Kidney tubule cell (primary cell): ENCODE results near the gene GMDS.
"Not testable (repeated sequence)": the region's sequence is repeated elsewhere in the genome, so short reads cannot be mapped to it uniquely, and the experiment has no call there.

Source experiments
- DNase-seq: peaks from one replicate; pipeline ENCODE4 v3.0.0-alpha.2; 2018; ENCODE audit warnings: low spot score

The GMDS gene

GRCh38 chr6:1686117-1687098 is 559.0 kb downstream of the GMDS start:
- peak; percentile 75 for DNase-seq

GRCh38 chr6:1679688-1680068 is 565.7 kb downstream of the GMDS start:
- no peak for DNase-seq

GRCh38 chr6:1679031-1679687 is 566.2 kb downstream of the GMDS start:
- no peak for DNase-seq

DNA sequence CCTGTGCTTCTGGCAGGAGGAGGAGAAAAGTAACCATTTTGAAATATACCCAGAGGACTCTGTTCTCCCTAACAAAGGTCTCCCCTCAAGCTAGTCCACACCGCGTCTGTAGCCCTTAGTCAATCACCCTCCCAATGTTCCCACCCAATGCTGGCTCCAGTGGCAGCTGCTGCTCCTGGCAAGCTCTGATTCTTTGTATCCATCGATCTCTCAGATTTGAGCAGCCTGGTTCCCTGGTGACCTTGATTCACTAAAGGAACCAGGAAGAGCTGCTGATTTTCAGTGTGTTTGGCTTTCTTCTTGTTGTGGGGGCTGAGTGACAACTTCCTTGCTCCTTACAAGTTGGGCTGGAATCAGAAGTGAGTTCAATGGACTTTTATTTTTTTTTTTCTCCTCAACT is 567.2 kb downstream of the GMDS start:
- DNase-seq = no peak

DNA sequence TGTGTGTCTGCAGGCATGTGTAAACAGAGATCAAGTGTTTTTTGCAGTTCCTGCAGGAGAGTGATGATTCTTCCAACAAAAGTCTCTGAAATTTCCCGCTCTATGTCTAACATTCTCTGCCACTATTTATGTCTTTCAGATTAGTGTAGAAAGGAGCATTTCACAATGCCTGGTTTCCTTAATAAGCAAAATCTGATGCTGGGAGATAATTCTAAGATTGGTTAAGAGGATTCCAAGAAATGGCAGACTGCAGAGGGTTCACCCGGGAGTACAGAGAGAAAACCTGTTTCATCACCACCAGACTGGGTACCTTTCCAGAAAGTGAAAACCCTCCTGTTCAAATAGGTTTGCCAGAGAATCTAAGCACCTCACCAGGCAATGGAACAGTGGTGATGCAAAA is 573.0 kb downstream of the GMDS start:
- DNase-seq = no peak

GRCh38 chr6:1670711-1671462 is 574.5 kb downstream of the GMDS start:
- peak; percentile 35 for DNase-seq

- no peak for DNase-seq
Measured at GRCh38 chr6:1669996-1670395, 575.4 kb downstream of the GMDS start.

- DNase-seq = not testable (repeated sequence)
Measured at GRCh38 chr6:1668456-1668855, 576.9 kb downstream of the GMDS start.

DNA sequence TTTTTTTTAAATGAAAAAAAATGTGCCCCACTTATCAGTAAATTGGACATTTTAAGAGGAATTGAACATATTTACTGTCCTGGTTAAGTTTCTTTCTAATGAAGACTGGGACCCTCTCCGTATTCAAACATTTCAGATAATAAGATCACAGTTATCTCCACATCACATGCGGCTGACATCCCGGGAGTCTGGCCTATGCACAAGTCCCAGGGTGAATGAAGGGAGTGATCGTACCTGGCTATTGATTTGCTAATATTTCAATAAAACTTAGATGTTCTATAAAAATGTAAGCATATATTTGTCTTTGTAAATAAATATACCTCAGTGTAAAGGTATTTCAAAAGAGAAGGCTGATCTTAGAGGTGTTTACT is 577.6 kb downstream of the GMDS start:
- DNase-seq = no peak

GRCh38 chr6:1667012-1667804 is 578.2 kb downstream of the GMDS start:
- no peak for DNase-seq

DNA sequence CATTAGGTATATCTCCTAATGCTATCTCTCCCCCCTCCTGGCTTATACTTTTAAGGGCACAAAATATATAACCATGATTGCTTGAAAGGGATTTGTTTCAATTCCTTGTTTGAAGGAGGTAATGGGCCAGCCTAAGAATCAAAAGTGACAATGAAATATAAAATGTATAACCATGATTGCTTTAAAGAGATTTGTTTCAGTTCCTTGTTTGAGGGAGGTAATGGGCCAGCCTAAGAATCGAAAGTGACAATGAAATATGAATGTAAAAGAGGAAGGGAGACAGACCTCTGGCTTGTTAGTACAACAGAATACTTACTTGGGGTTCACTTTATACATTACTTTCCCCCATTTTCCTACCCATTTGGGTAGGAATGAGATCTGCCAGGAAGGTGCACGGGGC is 580.2 kb downstream of the GMDS start:
- no peak for DNase-seq

DNA sequence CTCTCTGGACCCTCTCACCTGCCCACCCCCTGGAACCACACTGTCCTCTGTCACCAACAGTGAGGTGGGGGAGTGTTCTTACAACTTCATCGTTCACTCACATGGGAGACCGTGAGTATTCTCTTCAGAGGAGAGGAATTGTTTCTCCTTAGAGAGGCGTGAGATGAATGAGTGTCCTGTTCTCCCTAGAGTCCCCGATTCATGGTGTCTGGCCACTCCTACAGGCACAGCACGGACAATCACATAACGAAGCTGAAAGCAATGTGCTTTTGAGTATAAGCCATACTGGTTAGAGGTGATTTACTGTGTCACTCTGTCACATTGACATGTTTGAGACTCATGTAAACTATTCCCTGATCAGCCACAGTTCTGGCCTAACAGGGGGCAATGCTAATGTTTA is 581.1 kb downstream of the GMDS start:
- DNase-seq = no peak

DNA sequence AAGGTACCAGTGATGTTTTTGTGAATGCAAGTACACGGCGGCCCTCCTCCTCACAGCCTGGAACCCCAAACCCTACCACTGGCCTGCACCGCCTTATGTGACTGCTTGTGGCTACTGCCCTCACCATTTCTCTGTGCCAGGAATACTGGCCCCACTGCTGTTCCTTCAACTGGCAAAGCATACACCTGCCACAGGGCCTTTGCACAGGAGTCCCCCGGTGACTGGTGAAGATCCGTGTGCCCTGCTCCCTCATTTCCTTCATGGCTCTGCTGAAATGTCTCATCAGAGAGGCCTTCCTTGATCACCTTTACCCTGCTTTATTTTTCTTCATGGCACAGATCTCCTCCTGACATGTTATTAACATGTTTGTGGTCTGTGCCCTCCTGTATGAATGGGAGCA is 581.9 kb downstream of the GMDS start:
- no peak for DNase-seq

DNA sequence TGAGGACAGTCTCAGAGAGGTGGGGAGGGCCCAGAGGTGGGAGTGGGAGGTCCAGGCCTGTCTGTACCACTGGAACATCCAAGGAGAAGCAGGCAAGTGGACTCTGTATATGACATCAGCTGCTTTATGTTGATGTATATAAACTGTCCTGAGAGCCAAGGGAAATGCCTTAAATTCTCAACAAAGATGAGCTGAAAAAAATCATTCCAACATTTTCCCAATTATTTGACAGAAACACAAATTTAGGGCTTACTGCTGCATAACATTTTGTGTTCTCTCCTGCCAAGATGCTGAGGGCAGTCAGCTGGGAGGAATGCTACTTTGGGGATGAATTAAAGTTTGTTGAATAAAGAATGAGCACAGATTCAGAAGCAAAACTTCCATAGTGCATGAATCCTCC is 582.9 kb downstream of the GMDS start:
- no peak for DNase-seq

DNA sequence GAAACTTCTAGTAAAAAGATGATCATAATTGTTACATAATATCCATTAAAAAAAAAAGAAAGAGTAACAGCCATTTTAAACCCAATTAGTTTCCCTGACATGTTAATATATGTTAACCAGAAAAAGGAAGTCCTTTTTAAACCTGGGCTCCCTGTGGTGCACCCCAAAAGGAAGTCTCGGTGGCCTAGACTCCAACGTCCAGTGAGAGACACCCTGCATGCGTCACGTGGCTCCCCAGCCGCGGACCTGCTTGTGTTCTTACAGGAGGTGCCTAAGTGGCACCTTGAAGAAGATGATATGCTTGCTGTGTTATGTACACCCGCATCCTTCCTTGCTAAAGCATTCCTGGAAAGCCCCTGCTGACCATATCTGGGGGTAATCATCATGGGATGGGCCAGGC is 585.6 kb downstream of the GMDS start:
- no peak for DNase-seq

GRCh38 chr6:1658212-1659005 is 587.0 kb downstream of the GMDS start:
- no peak for DNase-seq

DNA sequence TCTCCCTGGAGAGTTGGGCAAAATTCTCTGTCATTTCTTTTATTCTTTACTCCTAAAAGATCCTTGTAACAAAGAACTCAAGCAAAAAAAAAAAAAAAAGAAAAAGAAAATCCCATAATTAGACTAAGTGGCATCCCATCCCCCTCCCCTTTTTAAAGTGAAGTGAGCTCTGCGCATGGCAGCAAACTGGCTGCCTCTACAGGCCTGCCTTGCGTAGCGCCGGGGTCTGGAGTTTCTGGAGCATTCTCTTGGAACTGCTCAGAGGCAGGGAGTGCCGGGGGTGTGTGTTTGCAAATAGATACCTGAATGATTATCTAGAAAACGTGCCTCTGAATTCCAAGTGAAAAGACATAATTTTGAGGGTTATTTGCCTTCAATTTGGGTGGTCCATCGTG is 587.6 kb downstream of the GMDS start:
- no peak for DNase-seq

DNA sequence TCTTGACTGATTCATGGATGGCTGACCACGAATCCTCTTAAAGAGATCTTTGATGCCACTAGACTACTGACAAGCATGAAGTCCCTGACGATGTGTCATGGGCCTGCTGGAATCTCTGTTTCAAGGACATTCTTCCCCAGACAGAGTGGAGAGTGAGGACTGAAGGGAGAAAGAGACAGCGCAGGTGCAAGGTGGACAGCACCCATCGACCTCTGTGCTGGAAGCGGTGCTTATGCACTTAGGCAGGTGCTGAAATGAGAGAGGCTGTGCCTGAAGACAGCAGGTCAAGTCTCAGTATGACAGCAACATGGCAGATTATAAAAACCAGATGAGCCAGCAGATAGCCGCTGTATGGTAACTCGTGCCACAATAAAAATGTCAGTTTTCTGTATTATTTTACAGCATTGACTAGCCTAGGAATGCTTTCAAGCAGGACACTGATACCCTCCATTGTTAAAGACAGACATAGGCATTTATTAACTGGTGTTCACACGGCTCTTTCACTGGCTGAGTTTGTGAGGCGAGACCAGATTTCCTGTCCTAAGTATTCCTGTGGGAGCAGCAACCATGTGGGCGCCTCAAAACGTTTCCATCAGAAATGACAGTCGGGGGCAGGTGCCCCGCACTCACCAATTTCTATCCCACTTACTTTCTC is 588.2 kb downstream of the GMDS start:
- DNase-seq = peak; percentile 63

- no peak for DNase-seq
Measured at GRCh38 chr6:1654054-1654453, 591.4 kb downstream of the GMDS start.

DNA sequence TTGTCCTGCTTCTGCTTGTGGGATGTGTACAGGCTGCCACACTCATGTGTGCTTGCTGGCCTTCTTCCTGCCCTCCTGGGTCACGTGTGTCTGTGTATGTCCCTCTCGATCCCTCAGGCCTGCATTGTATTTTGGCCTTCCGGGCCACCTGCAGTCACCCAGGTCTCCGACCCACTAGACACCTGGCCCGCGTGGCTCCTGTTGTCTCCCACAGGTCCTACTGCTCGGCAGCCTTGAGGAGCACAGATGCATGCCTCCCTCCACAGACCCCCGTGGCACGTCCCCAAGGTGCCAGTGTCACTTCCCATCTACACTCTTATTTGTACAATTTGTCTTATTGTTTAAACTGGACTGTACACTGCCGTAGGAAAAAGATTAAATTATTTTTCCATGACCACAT is 592.6 kb downstream of the GMDS start:
- DNase-seq = no peak

GRCh38 chr6:1651362-1651761 is 594.0 kb downstream of the GMDS start:
- DNase-seq = no peak
